Stomach (tissue), 9 donors: Measurements from ENCODE around the gene LUZP2. TPM values are rescaled to one million over a fixed set of nuclear protein-coding genes. Genes with fewer than 3 reads are reported as not detected.

Experiments
- DNase-seq, 2 donors: peaks; one replicate each; pipeline versions ENCODE4 v3.0.0 to v3.0.0-alpha.2; 2013 to 2019
- H3K27ac ChIP-seq, 5 donors: fragments of 200-600 bp in 4 of 5; sonication (generic) in 4 of 5; one replicate each; pipeline ENCODE4 v1.5.1; 2013 to 2019; ENCODE audit warnings: mild to moderate bottlenecking in 1 of 5, moderate library complexity in 1 of 5
- H3K27me3 ChIP-seq, 3 donors: fragments of 200-600 bp; sonication (generic); one replicate each; pipeline ENCODE4 v1.5.1; 2017 to 2019; ENCODE audit warnings: mixed run types in 1 of 3
- H3K36me3 ChIP-seq, 4 donors: fragments of 200-600 bp; sonication (generic); 1 replicate in 3 of 4; 2 replicates in 1 of 4; pipeline ENCODE4 v1.5.1; 2016 to 2019
- H3K4me1 ChIP-seq, 4 donors: fragments of 200-600 bp; sonication (generic); one replicate each; pipeline ENCODE4 v1.5.1; 2016 to 2019
- H3K4me3 ChIP-seq, 4 donors: fragments of 200-600 bp; sonication (generic) in 3 of 4; one replicate each; pipeline ENCODE4 v1.5.1; 2016 to 2019; ENCODE audit warnings: mild to moderate bottlenecking in 1 of 4
- H3K9me3 ChIP-seq, 4 donors: fragments of 200-600 bp; sonication (generic); one replicate each; pipeline ENCODE4 v1.5.1; 2016 to 2019
- CTCF ChIP-seq, 7 experiments: fragments of 450-650 bp in 4 of 7; fragments of 200-600 bp in 3 of 7; sonication (generic) in 3 of 7; IDR thresholded peaks; one replicate each; pipeline ENCODE4 v1.5.1; 2016 to 2019; ENCODE audit warnings: antibody characterized with exemption in 7 of 7, control low read depth in 2 of 7, mild to moderate bottlenecking in 1 of 7
- EP300 ChIP-seq: sonication (generic); formaldehyde crosslinking; IDR thresholded peaks from one replicate; pipeline ENCODE4 v1.6.1; 2017; ENCODE audit warnings: antibody characterized with exemption
- POLR2A ChIP-seq, 4 donors: fragments of 450-650 bp; IDR thresholded peaks; one replicate each; pipeline ENCODE4 v1.6.1; 2016; ENCODE audit warnings: antibody characterized with exemption in 4 of 4, control low read depth in 2 of 4, mild to moderate bottlenecking in 1 of 4, moderate library complexity in 1 of 4
- POLR2AphosphoS5 ChIP-seq, 3 donors: sonication (generic); formaldehyde crosslinking; IDR thresholded peaks; one replicate each; pipeline ENCODE4 v1.6.1; 2016; ENCODE audit warnings: antibody characterized with exemption in 3 of 3
- WGBS, 5 donors: extraction: QIAGEN DNeasy Blood & Tissue Kit in 3 of 5; methylation state at CpG; one replicate each; pipeline versions ENCODE4 v1.1.5 to v1.1.7; 2013 to 2018; 5-methylcytosine and 5-hydroxymethylcytosine counted together
- intact Hi-C: fragments of 100-400 bp; cut with DNase I; formaldehyde crosslinking; loops from one replicate; pipeline ENCODE4 v1.15.1; 2023; ENCODE audit warnings: low total_unique reads
- polyA plus RNA-seq, 3 donors: library from polyadenylated mRNA; stranded (reverse); fragments of 200-250 nt; gene quantifications; one replicate each; pipeline ENCODE4 v1.2.3, GENCODE V29; 2013
- total RNA-seq, 5 donors: library from RNA; depleted of rRNA; stranded (reverse); fragments of >200 nt; gene quantifications; one replicate each; pipeline versions ENCODE4 v1.1.0 to v1.2.3, GENCODE V29; 2014 to 2016
- donor health status: healthy with polysubstance abuse.
- donor health status: Bipolar disorder and iron deficiency.
- donor health status: healthy.

LUZP2 gene
- total and polyA plus RNA-seq, 8 donors, result 0.06 to 6.8 (median 0.23) TPM; not detected in 4

DNA sequence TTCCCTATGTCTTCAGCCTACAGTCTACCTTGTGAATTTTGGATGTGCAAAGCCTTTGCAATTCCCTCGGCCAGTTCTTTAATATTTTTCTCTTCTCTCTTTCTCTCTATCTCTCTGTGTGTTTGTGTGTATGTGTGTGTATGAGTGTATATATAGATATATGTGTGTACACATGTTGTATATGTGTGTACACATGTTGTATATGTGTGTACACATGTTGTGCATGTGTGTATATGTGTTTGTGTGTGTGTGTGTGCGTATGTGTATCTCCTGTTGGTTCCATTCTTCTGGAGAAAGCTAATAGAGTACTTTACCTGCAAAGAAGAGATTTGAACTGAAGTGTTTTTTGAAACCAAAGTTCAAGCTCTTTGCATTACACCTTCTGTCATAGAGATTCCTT is 155.0 kb downstream of the LUZP2 start:
- no peak overlapping the region for H3K4me3 ChIP-seq
- no peaks in the 10 kb centered on the region for H3K27me3 ChIP-seq
- H3K27ac ChIP-seq, result no peak overlapping the region
- H3K4me1 ChIP-seq, result no peaks in the 10 kb centered on the region
- H3K36me3 ChIP-seq, result no peaks in the 10 kb centered on the region
- no peaks in the 10 kb centered on the region for H3K9me3 ChIP-seq
- intact Hi-C loops, result no loop called here
- no peak for DNase-seq
- TF ChIP-seq CTCF (IDR thresholded peaks at IDR 0.05), result no peak
- no peak for TF ChIP-seq POLR2AphosphoS5 (IDR thresholded peaks at IDR 0.05)
- no peak for TF ChIP-seq EP300
- TF ChIP-seq POLR2A (IDR thresholded peaks at IDR 0.05), result no peak
- 86 to 98% (median 92%) methylated on average over 2 of the region's 2 CpGs for WGBS, 5 donors

GRCh38 chr11:24653901-24654300 is 157.0 kb downstream of the LUZP2 start:
- no peak for TF ChIP-seq EP300
- TF ChIP-seq POLR2AphosphoS5 (IDR thresholded peaks at IDR 0.05), result no peak
- no peak for TF ChIP-seq CTCF (IDR thresholded peaks at IDR 0.05)
- TF ChIP-seq POLR2A (IDR thresholded peaks at IDR 0.05), result no peak
- WGBS, 5 donors, result 80 to 89% (median 88%) methylated on average over 4 of the region's 4 CpGs
- H3K27me3 ChIP-seq, result no peaks in the 10 kb centered on the region
- H3K4me3 ChIP-seq, result no peak overlapping the region
- no peaks in the 10 kb centered on the region for H3K9me3 ChIP-seq
- H3K36me3 ChIP-seq, result no peaks in the 10 kb centered on the region
- no peak overlapping the region for H3K27ac ChIP-seq
- intact Hi-C loops, result no loop called here
- DNase-seq, result no peak
- H3K4me1 ChIP-seq, result no peaks in the 10 kb centered on the region

DNA sequence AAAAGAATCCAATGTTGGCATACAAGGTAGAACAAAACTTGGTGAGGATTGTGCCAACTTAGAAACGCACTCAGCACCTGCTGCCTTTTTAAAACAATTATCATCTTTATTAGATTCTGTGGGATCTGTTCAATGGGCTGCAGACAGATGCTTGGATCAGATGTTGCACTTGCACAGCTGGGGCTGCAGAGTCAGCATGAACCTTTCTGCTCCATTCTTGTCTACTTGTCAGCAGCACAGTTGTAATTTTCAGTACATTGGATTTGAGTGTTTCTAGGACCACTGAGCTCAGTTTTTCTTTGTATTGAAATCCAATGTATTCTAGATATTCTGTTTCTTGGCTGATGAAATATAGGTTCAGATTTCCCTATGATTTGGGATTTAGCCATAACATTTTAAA is 164.5 kb downstream of the LUZP2 start:
- no peaks in the 10 kb centered on the region for H3K9me3 ChIP-seq
- WGBS, 5 donors, result 52 to 77% (median 64%) methylated on average over 1 of the region's 1 CpG
- H3K36me3 ChIP-seq, result no peaks in the 10 kb centered on the region
- no peaks in the 10 kb centered on the region for H3K27me3 ChIP-seq
- no peaks in the 10 kb centered on the region for H3K4me1 ChIP-seq
- no peak overlapping the region for H3K4me3 ChIP-seq
- intact Hi-C loops, result no loop called here
- no peak overlapping the region for H3K27ac ChIP-seq
- DNase-seq, result peak in 1 of 2 donors; percentile 10
- TF ChIP-seq CTCF (IDR thresholded peaks at IDR 0.05) (no peak), POLR2AphosphoS5 (IDR thresholded peaks at IDR 0.05) (no peak), EP300 (no peak), POLR2A (IDR thresholded peaks at IDR 0.05) (no peak)

DNA sequence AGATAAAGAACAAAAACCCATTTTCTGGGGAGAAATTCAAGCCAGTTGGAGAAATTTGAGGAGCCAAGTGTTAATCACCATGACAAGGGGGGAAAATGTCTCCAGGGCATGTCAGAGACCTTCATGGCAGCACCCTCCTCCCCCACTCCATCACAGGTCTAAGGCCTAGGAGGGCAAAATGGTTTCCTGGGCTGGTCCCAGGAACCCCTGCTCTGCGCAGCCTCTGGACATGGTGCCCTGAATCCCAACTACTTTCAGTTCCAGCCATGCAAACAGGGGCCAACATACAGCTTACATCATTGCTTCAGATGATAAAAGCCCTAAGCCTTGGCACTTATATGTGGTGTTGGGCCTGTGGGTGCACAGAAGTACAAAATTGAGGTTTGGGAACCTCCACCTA is 167.5 kb downstream of the LUZP2 start:
- no peaks in the 10 kb centered on the region for H3K27me3 ChIP-seq
- H3K27ac ChIP-seq, result no peak overlapping the region
- no peak overlapping the region for H3K4me3 ChIP-seq
- DNase-seq, result no peak
- H3K36me3 ChIP-seq, result no peaks in the 10 kb centered on the region
- TF ChIP-seq POLR2AphosphoS5 (IDR thresholded peaks at IDR 0.05) (no peak), CTCF (IDR thresholded peaks at IDR 0.05) (no peak), POLR2A (IDR thresholded peaks at IDR 0.05) (no peak), EP300 (no peak)
- H3K4me1 ChIP-seq, result no peaks in the 10 kb centered on the region
- no peaks in the 10 kb centered on the region for H3K9me3 ChIP-seq
- 93 to 100% (median 100%) methylated on average over 1 of the region's 1 CpG for WGBS, 5 donors
- intact Hi-C loops, result no loop called here
